GM04504 (cell line): ENCODE results near the gene KRTAP23-1.

Source experiments
- DNase-seq: peaks from one replicate; pipeline ENCODE4 v3.0.0-alpha.2; 2012; ENCODE audit warnings: low read depth

KRTAP23-1 gene

DNA sequence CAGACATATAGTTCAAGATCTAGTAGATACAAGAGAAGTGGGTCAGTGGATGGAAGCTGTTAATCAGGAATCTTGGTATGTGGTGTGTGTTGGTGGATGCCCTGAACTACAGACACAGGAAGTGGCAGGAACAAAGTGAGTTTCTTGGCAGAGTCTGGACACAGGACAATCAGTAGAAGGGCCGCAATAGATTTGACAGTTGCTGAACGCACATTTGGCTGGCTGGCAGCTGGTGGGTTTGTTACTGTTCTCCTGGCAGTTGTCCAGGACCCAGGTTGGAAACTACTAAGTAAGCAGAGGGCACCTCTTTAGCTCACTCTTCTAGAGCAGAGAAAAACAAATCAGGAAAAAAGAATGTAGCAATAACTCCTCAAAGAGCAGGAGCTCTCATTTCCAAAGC, 41.5 kb downstream of the KRTAP23-1 start:
- no peak for DNase-seq

DNA sequence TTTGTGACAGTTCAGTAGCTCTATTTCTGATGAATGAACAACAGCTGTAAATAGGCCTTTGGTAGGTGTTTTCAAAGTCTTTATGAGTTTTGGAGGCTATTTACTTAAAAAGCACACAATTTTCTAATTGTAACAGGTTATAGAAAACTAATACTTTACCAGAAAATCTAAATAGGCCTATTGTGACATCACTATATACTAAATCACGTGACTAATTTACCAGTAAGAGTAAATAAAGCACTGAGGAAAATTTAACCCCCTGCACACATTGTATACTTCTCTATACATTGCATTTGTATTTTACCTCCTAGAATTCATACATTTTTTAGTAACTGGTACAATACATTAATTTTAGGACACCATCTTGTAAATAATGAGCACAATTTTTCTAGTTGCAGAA, 43.3 kb downstream of the KRTAP23-1 start:
- DNase-seq: no peak
